GM12878 (cell line): ENCODE data around the gene HTRA2. TPM values are rescaled to one million over a fixed set of nuclear protein-coding genes. Genes with fewer than 3 reads are reported as not detected.

ENCODE experiments used
- GATAD2B ChIP-seq: fragments of 450-650 bp; conservative IDR thresholded peaks from 2 replicates; pipeline ENCODE4 v1.6.1; 2017; ENCODE audit warnings: low read depth, mild to moderate bottlenecking, moderate library complexity
- HSF1 ChIP-seq: fragments of 150-350 bp; IDR thresholded peaks from 2 replicates; pipeline ENCODE4 v1.6.1; 2014; ENCODE audit warnings: mild to moderate bottlenecking, low read depth, low read length
- MLLT1 ChIP-seq: fragments of 450-650 bp; IDR thresholded peaks from 2 replicates; pipeline ENCODE4 v1.6.1; 2016; ENCODE audit warnings: mild to moderate bottlenecking
- PAX5 ChIP-seq: IDR thresholded peaks from 2 replicates; pipeline ENCODE4 v1.6.1; 2011; ENCODE audit warnings: low read depth, low read length, borderline replicate concordance
- PBX3 ChIP-seq: IDR thresholded peaks from 2 replicates; pipeline ENCODE4 v1.6.1; 2011; ENCODE audit warnings: mild to moderate bottlenecking, low read depth, low read length, moderate library complexity; ENCODE audit not compliant: insufficient replicate concordance
- RAD21 ChIP-seq: IDR thresholded peaks from 2 replicates; pipeline ENCODE4 v1.6.1; 2011; ENCODE audit warnings: mild to moderate bottlenecking, low read depth, low read length, moderate library complexity; ENCODE audit not compliant: insufficient read depth
- SMC3 ChIP-seq: IDR thresholded peaks from 2 replicates; pipeline ENCODE4 v1.6.1; 2011; ENCODE audit warnings: low read length, improper control_type of control experiment, borderline replicate concordance
- STAT3 ChIP-seq: IDR thresholded peaks from 2 replicates; pipeline ENCODE4 v1.6.1; 2011; ENCODE audit warnings: low read depth, low read length, improper control_type of control experiment
- WRNIP1 ChIP-seq: IDR thresholded peaks from 2 replicates; pipeline ENCODE4 v1.6.1; 2011; ENCODE audit warnings: low read depth, low read length, improper control_type of control experiment, borderline replicate concordance
- YBX1 ChIP-seq: fragments of 450-650 bp; IDR thresholded peaks from 2 replicates; pipeline ENCODE4 v1.6.1; 2016; ENCODE audit warnings: antibody characterized with exemption
- polyA plus RNA-seq, 11 experiments: library from polyadenylated mRNA; depleted of rRNA in 4 of 11; unstranded in 6 of 11; stranded (reverse) in 5 of 11; fragments of >200 nt; fragmentation: Nextera tagmentation in 4 of 11; fragmentation: Illumina TruSeq in 1 of 11; extraction: Ambion mirVana in 4 of 11; extraction: Trizol in 1 of 11; gene quantifications; 1 replicate in 1 of 11; 2 replicates in 10 of 11; pipeline versions ENCODE4 v1.2.1 to v1.2.3, GENCODE V29; 2011 to 2016; ENCODE audit warnings: inconsistent platforms in 2 of 11, missing spikeins in 2 of 11, low read depth in 1 of 11
- total RNA-seq, 4 experiments: library from RNA; depleted of rRNA in 3 of 4; stranded (reverse); fragments of >200 nt in 3 of 4; fragmentation: Illumina TruSeq in 1 of 4; extraction: Trizol in 1 of 4; gene quantifications; 2 replicates each; pipeline versions ENCODE4 v1.2.1 to v1.2.3, GENCODE V29; 2013 to 2021

Gene HTRA2
- total and polyA plus RNA-seq, 10 of the 15 experiments (the other 5 are each of a cell fraction or from before 2014, with no cell fraction given), result 42.3 to 73.9 (median 54.6) TPM

DNA sequence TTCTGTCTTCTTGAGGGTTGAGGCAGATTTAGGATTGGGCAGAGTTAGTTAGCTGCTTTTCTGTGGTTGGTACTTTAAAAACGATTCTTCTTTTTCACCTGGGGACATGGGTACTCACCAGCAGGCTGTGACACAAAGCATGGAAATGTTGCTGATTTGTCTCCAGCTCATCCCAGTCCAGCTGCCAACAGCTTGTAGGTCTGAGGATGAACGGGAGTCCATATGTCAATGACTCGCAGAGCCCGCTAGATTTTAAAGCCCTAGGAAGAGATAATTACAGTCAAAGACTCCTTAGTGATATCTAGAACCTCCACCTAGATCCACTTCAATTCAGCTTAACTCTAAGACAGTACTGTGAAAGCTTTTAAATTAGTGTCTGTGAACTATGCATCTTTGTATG lies 45.6 kb downstream of the HTRA2 start (continued):
- TF ChIP-seq PBX3 (no peak), YBX1 (no peak), MLLT1 (no peak), SMC3 (no peak), GATAD2B (no peak), WRNIP1 (no peak), STAT3 (no peak), HSF1 (no peak), RAD21 (no peak), PAX5 (no peak)
- TF ChIP-seq, all 136 proteins: peak for 0
